B cell (primary cell): Measurements from ENCODE around the gene P2RX7. TPM values are rescaled to one million over a fixed set of nuclear protein-coding genes. Genes with fewer than 3 reads are reported as not detected.
A peak's percentile ranks its signal among the peaks of the same experiment; 100 is the strongest.

Experiments used
- ATAC-seq: fragments of 200-7000 bp; cut with Tn5 transposase; one replicate; pipeline ENCODE4 v1.10.0; 2021; ENCODE audit warnings: low read depth, mild to moderate bottlenecking, moderate number of reproducible peaks, moderate library complexity
- CTCF ChIA-PET: fragments of 350-600 bp; sonication (Branson Sonifier 250); formaldehyde crosslinking; loops from one replicate; lab custom pipeline; 2021; ENCODE audit warnings: antibody characterized with exemption, inconsistent platforms; lab: Charles Lee
- POLR2A ChIA-PET: fragments of 350-600 bp; sonication (Branson Sonifier 250); formaldehyde crosslinking; loops from one replicate; lab custom pipeline; 2021; ENCODE audit warnings: antibody characterized with exemption; lab: Charles Lee
- DNase-seq: peaks from one replicate; pipeline ENCODE4 v3.0.0; 2013
- H2AFZ ChIP-seq: 2 replicates; pipeline ENCODE4 v1.6.1; 2012; ENCODE audit warnings: mild to moderate bottlenecking, low read depth, low read length; ENCODE audit not compliant: insufficient read depth, poor library complexity, severe bottlenecking
- H3K27ac ChIP-seq, 2 donors: 1 replicate in 1 of 2; 2 replicates in 1 of 2; pipeline ENCODE4 v1.5.1; 2012 to 2013; ENCODE audit warnings: low read length in 2 of 2, mild to moderate bottlenecking in 2 of 2, moderate library complexity in 1 of 2
- H3K27me3 ChIP-seq, 4 experiments: fragments of 200-600 bp in 1 of 4; sonication (generic) in 1 of 4; replicated peaks in 1 of 4; 1 replicate in 2 of 4; 2 replicates in 2 of 4; pipeline versions ENCODE4 v1.6.1 to v1.7.0; 2013 to 2016; ENCODE audit warnings: low read length in 3 of 4, mild to moderate bottlenecking in 2 of 4, mixed read lengths in 1 of 4, moderate library complexity in 1 of 4; ENCODE audit not compliant: insufficient read depth in 4 of 4, control insufficient read depth in 3 of 4; ENCODE audit errors: control extremely low read depth in 1 of 4
- H3K36me3 ChIP-seq, 2 experiments: replicated peaks in 1 of 2; 1 replicate in 1 of 2; 2 replicates in 1 of 2; pipeline versions ENCODE4 v1.6.1 to v1.7.1; 2013; ENCODE audit warnings: low read length in 1 of 2; ENCODE audit not compliant: insufficient read depth in 2 of 2, control insufficient read depth in 1 of 2; ENCODE audit errors: control extremely low read depth in 1 of 2, extremely low read depth in 1 of 2
- H3K4me1 ChIP-seq, 2 donors: fragments of 200-600 bp in 1 of 2; sonication (generic) in 1 of 2; 1 replicate in 1 of 2; 2 replicates in 1 of 2; pipeline versions ENCODE4 v1.5.1 to v1.6.1; 2013 to 2017; ENCODE audit warnings: low read length in 2 of 2; ENCODE audit not compliant: control insufficient read depth in 2 of 2, insufficient read depth in 2 of 2
- H3K4me2 ChIP-seq: replicated peaks from 2 replicates; pipeline ENCODE3; 2012; ENCODE audit warnings: mild to moderate bottlenecking, low read depth, low read length; ENCODE audit not compliant: poor library complexity, severe bottlenecking
- H3K4me3 ChIP-seq, 5 experiments: fragments of 200-600 bp in 1 of 5; sonication (generic) in 1 of 5; 1 replicate in 3 of 5; 2 replicates in 2 of 5; pipeline versions ENCODE4 v1.5.1 to v1.7.0; 2011 to 2016; ENCODE audit warnings: low read length in 4 of 5, mild to moderate bottlenecking in 4 of 5, low read depth in 2 of 5, control low read depth in 1 of 5, moderate library complexity in 1 of 5; ENCODE audit not compliant: insufficient read depth in 1 of 5; ENCODE audit errors: control extremely low read depth in 1 of 5, extremely low read depth in 1 of 5
- H3K79me2 ChIP-seq: fragments of 200-600 bp; sonication (generic); one replicate; pipeline ENCODE4 v1.6.0; 2016; ENCODE audit warnings: low read length; ENCODE audit not compliant: control insufficient read depth, insufficient read depth
- H3K9ac ChIP-seq: fragments of 200-600 bp; sonication (generic); 2 replicates; pipeline ENCODE4 v1.6.1; 2017; ENCODE audit warnings: mild to moderate bottlenecking, low read length, moderate library complexity
- H3K9me3 ChIP-seq, 3 donors: one replicate each; pipeline versions ENCODE4 v1.6.1 to v1.7.1; 2013; ENCODE audit warnings: low read length in 2 of 3; ENCODE audit not compliant: control insufficient read depth in 2 of 3, insufficient read depth in 1 of 3; ENCODE audit errors: control extremely low read depth in 1 of 3
- H4K20me1 ChIP-seq: 2 replicates; pipeline ENCODE4 v1.6.0; 2012; ENCODE audit warnings: mild to moderate bottlenecking, low read length; ENCODE audit not compliant: insufficient read depth, control insufficient read depth, poor library complexity, severe bottlenecking
- H3K27ac Mint-ChIP-seq: one replicate; pipeline ENCODE4 v1.8.0; 2021; ENCODE audit warnings: mixed read lengths
- H3K27me3 Mint-ChIP-seq: one replicate; pipeline ENCODE4 v1.8.0; 2021; ENCODE audit warnings: mixed read lengths
- H3K4me1 Mint-ChIP-seq: one replicate; pipeline ENCODE4 v1.8.0; 2021; ENCODE audit warnings: mixed read lengths
- H3K4me3 Mint-ChIP-seq: one replicate; pipeline ENCODE4 v1.8.0; 2021; ENCODE audit warnings: mixed read lengths
- H3K9me3 Mint-ChIP-seq: one replicate; pipeline ENCODE4 v1.8.0; 2022; ENCODE audit warnings: mixed read lengths; ENCODE audit not compliant: insufficient read depth
- CTCF ChIP-seq: fragments of 200-600 bp; IDR thresholded peaks from one replicate; pipeline ENCODE4 v1.8.0; 2022; ENCODE audit warnings: antibody characterized with exemption, mild to moderate bottlenecking
- EZH2 ChIP-seq: IDR thresholded peaks from 2 replicates; pipeline ENCODE4 v1.6.1; 2012; ENCODE audit warnings: borderline replicate concordance, low read depth, mild to moderate bottlenecking, moderate library complexity, low read length; ENCODE audit not compliant: insufficient read depth, poor library complexity, severe bottlenecking
- WGBS: methylation state at CpG from one replicate; pipeline ENCODE4 v1.1.5; 2013; ENCODE audit warnings: missing lambda C conversion rate; ENCODE audit not compliant: insufficient coverage; 5-methylcytosine and 5-hydroxymethylcytosine counted together
- intact Hi-C: fragments of 100-400 bp; cut with micrococcal nuclease; formaldehyde crosslinking; loops from one replicate; pipeline ENCODE4 v1.10.0; 2022
- polyA plus RNA-seq: library from polyadenylated mRNA; depleted of rRNA; stranded (reverse); fragments of >200 nt; gene quantifications from 2 replicates; pipeline ENCODE4 v1.2.3, GENCODE V29; 2012
- total RNA-seq, 2 donors: library from RNA; stranded (reverse); fragments of 120-200 nt in 1 of 2; gene quantifications; 1 replicate in 1 of 2; 2 replicates in 1 of 2; pipeline versions ENCODE4 v1.2.3 to v1.2.4, GENCODE V29; 2013 to 2022

P2RX7 gene
- total and polyA plus RNA-seq, 2 donors (not counting 1 experiment from before 2014, with no cell fraction given), result 5.3 to 6.3 TPM

GRCh38 chr12:121108492-121108891 is 24.2 kb upstream of the P2RX7 start:
- DNase-seq, result no peak
- Mint-ChIP-seq H3K27ac (no peak overlapping the region), H3K27me3 (no peaks in the 10 kb centered on the region), H3K4me1 (peaks cover 4% of the 10 kb centered on the region), H3K4me3 (no peak overlapping the region), H3K9me3 (no peaks in the 10 kb centered on the region)
- no peak overlapping the region for H2AFZ ChIP-seq
- H3K79me2 ChIP-seq, result no peaks in the 10 kb centered on the region
- ATAC-seq, result no peak
- ChIA-PET CTCF (interaction anchor here (0.6 to 3.7 kb wide), 6 partner anchors 11 to 1075 kb away, joined by 3 to 23 read pairs (median 5); partner anchors contain the start of gene POP5), POLR2A (no interaction called here)
- H4K20me1 ChIP-seq, result no peaks in the 10 kb centered on the region
- H3K27ac ChIP-seq, result no peak overlapping the region
- intact Hi-C loops, result no loop called here
- H3K9ac ChIP-seq, result no peak overlapping the region
- H3K9me3 ChIP-seq, result peaks cover 0 to 7% (median 0%) of the 10 kb centered on the region in 3 donors
- no peak overlapping the region for H3K4me2 ChIP-seq
- H3K27me3 ChIP-seq, result no peaks in the 10 kb centered on the region
- no peak for TF ChIP-seq CTCF
- TF ChIP-seq EZH2, result no peak
- 75% methylated on average over 4 of the region's 5 CpGs for WGBS
- H3K36me3 ChIP-seq, result no peaks in the 10 kb centered on the region
- H3K4me1 ChIP-seq, result peaks cover 0 to 6% of the 10 kb centered on the region in 2 donors
- no peak overlapping the region for H3K4me3 ChIP-seq

GRCh38 chr12:121110211-121110940 is 22.3 kb upstream of the P2RX7 start:
- H3K36me3 ChIP-seq, result no peaks in the 10 kb centered on the region
- H3K4me1 ChIP-seq, result peaks cover 0 to 6% of the 10 kb centered on the region in 2 donors
- Mint-ChIP-seq H3K9me3 (no peaks in the 10 kb centered on the region), H3K4me3 (no peak overlapping the region), H3K4me1 (peaks cover 4% of the 10 kb centered on the region), H3K27ac (no peak overlapping the region), H3K27me3 (no peaks in the 10 kb centered on the region)
- H2AFZ ChIP-seq, result peak overlapping the region; percentile 2
- no peaks in the 10 kb centered on the region for H3K9me3 ChIP-seq
- no peaks in the 10 kb centered on the region for H3K27me3 ChIP-seq
- ChIA-PET POLR2A (no interaction called here), CTCF (interaction anchor here (0.7 to 3.7 kb wide), 12 partner anchors 9 to 528 kb away, joined by 3 to 23 read pairs (median 4); partner anchors contain the start of genes P2RX7 and POP5)
- no peaks in the 10 kb centered on the region for H3K79me2 ChIP-seq
- intact Hi-C loops, result loop anchor here (1.0 to 5.0 kb wide), 9 partner anchors 14 to 754 kb away; partner anchors contain the start of gene P2RX4
- DNase-seq, result peak; percentile 78
- no peak overlapping the region for H3K4me2 ChIP-seq
- no peak overlapping the region for H3K4me3 ChIP-seq
- TF ChIP-seq EZH2 (no peak), CTCF (peak; percentile 99)
- H3K27ac ChIP-seq, result no peak overlapping the region
- no peaks in the 10 kb centered on the region for H4K20me1 ChIP-seq
- ATAC-seq, result peak; percentile 71
- H3K9ac ChIP-seq, result no peak overlapping the region
- WGBS, result 43% methylated on average over 6 of the region's 8 CpGs
